Ishikawa (cell line): ENCODE measurements around the gene THSD4.

Experiments
- CEBPB ChIP-seq: IDR thresholded peaks from 2 replicates; pipeline ENCODE4 v1.6.1; 2012
- CREB1 ChIP-seq: IDR thresholded peaks from 2 replicates; pipeline ENCODE4 v1.6.1; 2012; ENCODE audit warnings: low read depth
- EP300 ChIP-seq: IDR thresholded peaks from 2 replicates; pipeline ENCODE4 v1.6.1; 2012; ENCODE audit warnings: borderline replicate concordance
- FOXM1 ChIP-seq: IDR thresholded peaks from 2 replicates; pipeline ENCODE4 v1.6.1; 2012; ENCODE audit warnings: low read depth, borderline replicate concordance
- MAX ChIP-seq: IDR thresholded peaks from 2 replicates; pipeline ENCODE4 v1.6.1; 2012
- RAD21 ChIP-seq: IDR thresholded peaks from 2 replicates; pipeline ENCODE4 v1.6.1; 2012; ENCODE audit warnings: low read depth
- TAF1 ChIP-seq: IDR thresholded peaks from 2 replicates; pipeline ENCODE4 v1.6.1; 2012; ENCODE audit warnings: low read depth, mild to moderate bottlenecking
- TEAD4 ChIP-seq: IDR thresholded peaks from 2 replicates; pipeline ENCODE4 v1.6.1; 2012
- YY1 ChIP-seq: IDR thresholded peaks from 2 replicates; pipeline ENCODE4 v1.6.1; 2012; ENCODE audit warnings: low read depth

- TF ChIP-seq YY1 = no peak
- no peak for TF ChIP-seq FOXM1
- no peak for TF ChIP-seq EP300
- TF ChIP-seq TAF1 = no peak
- no peak for TF ChIP-seq CREB1
- TF ChIP-seq RAD21 = no peak
- no peak for TF ChIP-seq CEBPB
- TF ChIP-seq TEAD4 = no peak
- TF ChIP-seq MAX = no peak
Measured at GRCh38 chr15:71808311-71809020, 693.2 kb downstream of the THSD4 start.
